ENCODE measurements around the gene ELP2. TPM values are rescaled to one million over a fixed set of nuclear protein-coding genes. Genes with fewer than 3 reads are reported as not detected.

ELP2 gene
- total RNA-seq, 6 donors from 2014 or later = 33.1 to 91.5 (median 58.3) TPM

- WGBS, 2 donors = 90 to 93% methylated on average over 6 of the region's 6 CpGs
These were observed 81.9 kb downstream of the ELP2 start for GRCh38 chr18:36211612-36212065.

GRCh38 chr18:36212301-36213171, 82.8 kb downstream of the ELP2 start:
- H3K36me3 ChIP-seq = no peaks in the 10 kb centered on the region
- TF ChIP-seq POLR2A (IDR thresholded peaks at IDR 0.05) = no peak
- TF ChIP-seq POLR2AphosphoS5 (IDR thresholded peaks at IDR 0.05) = no peak
- TF ChIP-seq CTCF (IDR thresholded peaks at IDR 0.05) = no peak
- no peak for TF ChIP-seq EP300 (IDR thresholded peaks at IDR 0.05)
- DNase-seq = peak in 1 of 2 donors; percentile 43
- peak in 1 of 2 donors; percentile 66 for ATAC-seq (ENCODE audit: low FRiP score in 2 of 2)
- no peaks in the 10 kb centered on the region for H3K27me3 ChIP-seq
- no peak overlapping the region for H3K27ac ChIP-seq
- H3K4me3 ChIP-seq = no peak overlapping the region
- no peaks in the 10 kb centered on the region for H3K4me1 ChIP-seq
- WGBS, 2 donors = 80 to 81% methylated on average over 11 to 13 of the region's 13 CpGs
- no peaks in the 10 kb centered on the region for H3K9me3 ChIP-seq

More at GRCh38 chr18:36211612-36212065, 81.9 kb downstream of the ELP2 start:
- DNase-seq (no peak), ATAC-seq (ENCODE audit: low FRiP score in 2 of 2) (peak in 1 of 2 donors; percentile 44)
- no peaks in the 10 kb centered on the region for H3K9me3 ChIP-seq
- no peak for TF ChIP-seq EP300 (IDR thresholded peaks at IDR 0.05)
- TF ChIP-seq POLR2AphosphoS5 (IDR thresholded peaks at IDR 0.05) = no peak
- no peak for TF ChIP-seq POLR2A (IDR thresholded peaks at IDR 0.05)
- TF ChIP-seq CTCF (IDR thresholded peaks at IDR 0.05) = no peak
- no peaks in the 10 kb centered on the region for H3K36me3 ChIP-seq
- no peak overlapping the region for H3K4me3 ChIP-seq
- H3K27me3 ChIP-seq = no peaks in the 10 kb centered on the region
- no peak overlapping the region for H3K27ac ChIP-seq
- H3K4me1 ChIP-seq = no peaks in the 10 kb centered on the region

- TF ChIP-seq POLR2AphosphoS5 (IDR thresholded peaks at IDR 0.05) (no peak), CTCF (IDR thresholded peaks at IDR 0.05) (no peak), EP300 (IDR thresholded peaks at IDR 0.05) (no peak), POLR2A (IDR thresholded peaks at IDR 0.05) (no peak)
- Histone ChIP-seq H3K4me1 (no peaks in the 10 kb centered on the region), H3K36me3 (no peaks in the 10 kb centered on the region), H3K9me3 (no peaks in the 10 kb centered on the region), H3K27ac (no peak overlapping the region), H3K4me3 (no peak overlapping the region), H3K27me3 (no peaks in the 10 kb centered on the region)
- ATAC-seq (ENCODE audit: low FRiP score in 2 of 2) (no peak), DNase-seq (no peak)
- WGBS, 2 donors = 79 to 87% methylated on average over 8 of the region's 8 CpGs
These were observed 85.1 kb downstream of the ELP2 start for GRCh38 chr18:36214811-36215210.

GRCh38 chr18:36215577-36215976, 85.9 kb downstream of the ELP2 start:
- Histone ChIP-seq H3K9me3 (no peaks in the 10 kb centered on the region), H3K27me3 (no peaks in the 10 kb centered on the region), H3K27ac (no peak overlapping the region), H3K4me1 (no peaks in the 10 kb centered on the region), H3K4me3 (no peak overlapping the region), H3K36me3 (no peaks in the 10 kb centered on the region)
- 62 to 93% methylated on average over 3 to 8 of the region's 9 CpGs for WGBS, 2 donors
- DNase-seq (no peak), ATAC-seq (ENCODE audit: low FRiP score in 2 of 2) (no peak)
- TF ChIP-seq EP300 (IDR thresholded peaks at IDR 0.05) = no peak
- TF ChIP-seq CTCF (IDR thresholded peaks at IDR 0.05) = no peak
- TF ChIP-seq POLR2AphosphoS5 (IDR thresholded peaks at IDR 0.05) = no peak
- no peak for TF ChIP-seq POLR2A (IDR thresholded peaks at IDR 0.05)
